Prostate gland (tissue), 2 donors: ENCODE measurements around the gene DRAM1. TPM values are rescaled to one million over a fixed set of nuclear protein-coding genes. Genes with fewer than 3 reads are reported as not detected.

Source experiments
- DNase-seq: peaks from one replicate; pipeline ENCODE4 v3.0.0-alpha.2; 2019; ENCODE audit warnings: low spot score
- H3K27ac ChIP-seq, 2 donors: fragments of 200-600 bp; sonication (generic); 2 replicates each; pipeline ENCODE4 v1.5.1; 2017 to 2019
- H3K27me3 ChIP-seq: fragments of 200-600 bp; sonication (generic); replicated peaks from 2 replicates; pipeline ENCODE4 v1.5.1; 2019; ENCODE audit not compliant: insufficient read depth
- H3K36me3 ChIP-seq, 2 donors: fragments of 200-600 bp; sonication (generic); 1 replicate in 1 of 2; 2 replicates in 1 of 2; pipeline versions ENCODE4 v1.5.1 to v1.8.1; 2017 to 2019
- H3K4me1 ChIP-seq: fragments of 200-600 bp; sonication (generic); replicated peaks from 2 replicates; pipeline ENCODE4 v1.5.1; 2019
- H3K4me3 ChIP-seq, 2 donors: fragments of 200-600 bp; sonication (generic); 2 replicates each; pipeline ENCODE4 v1.5.1; 2017 to 2019
- H3K9me3 ChIP-seq: fragments of 200-600 bp; sonication (generic); 2 replicates; pipeline ENCODE4 v1.5.1; 2017
- CTCF ChIP-seq, 4 experiments: fragments of 200-600 bp in 2 of 4; fragments of 450-650 bp in 2 of 4; sonication (generic) in 2 of 4; IDR thresholded peaks; 1 replicate in 3 of 4; 2 replicates in 1 of 4; pipeline ENCODE4 v1.5.1; 2016 to 2019; ENCODE audit warnings: antibody characterized with exemption in 4 of 4, mild to moderate bottlenecking in 2 of 4, moderate library complexity in 2 of 4
- POLR2A ChIP-seq: fragments of 450-650 bp; IDR thresholded peaks from one replicate; pipeline ENCODE4 v1.6.1; 2016; ENCODE audit warnings: antibody characterized with exemption, mild to moderate bottlenecking
- POLR2AphosphoS5 ChIP-seq: sonication (generic); formaldehyde crosslinking; IDR thresholded peaks from one replicate; pipeline ENCODE4 v1.6.1; 2017; ENCODE audit warnings: antibody characterized with exemption
- WGBS: methylation state at CpG from one replicate; pipeline ENCODE4 v1.1.5; 2018; 5-methylcytosine and 5-hydroxymethylcytosine counted together
- intact Hi-C: fragments of 100-400 bp; cut with DNase I; formaldehyde crosslinking; loops from one replicate; pipeline ENCODE4 v1.14.2; 2022
- total RNA-seq, 2 donors: library from RNA; depleted of rRNA; stranded (reverse); fragments of >200 nt; gene quantifications; one replicate each; pipeline ENCODE4 v1.1.0, GENCODE V29; 2016

The DRAM1 gene
- total RNA-seq, 2 donors from 2014 or later, result 12.8 to 13.1 TPM

GRCh38 chr12:101919447-101919846 is 42.1 kb downstream of the DRAM1 start:
- WGBS, result 41% methylated on average over 3 of the region's 3 CpGs
- Histone ChIP-seq H3K36me3 (no peaks in the 10 kb centered on the region), H3K27me3 (no peaks in the 10 kb centered on the region), H3K4me3 (no peak overlapping the region), H3K27ac (no peak overlapping the region), H3K4me1 (no peaks in the 10 kb centered on the region), H3K9me3 (no peaks in the 10 kb centered on the region)
- TF ChIP-seq POLR2A (no peak), POLR2AphosphoS5 (no peak), CTCF (IDR thresholded peaks at IDR 0.05) (no peak)
- no peak for DNase-seq
- intact Hi-C loops, result no loop called here

- H3K27ac ChIP-seq, result no peak overlapping the region
- no peaks in the 10 kb centered on the region for H3K36me3 ChIP-seq
- no peak for DNase-seq
- intact Hi-C loops, result no loop called here
- no peaks in the 10 kb centered on the region for H3K9me3 ChIP-seq
- TF ChIP-seq POLR2AphosphoS5 (no peak), CTCF (IDR thresholded peaks at IDR 0.05) (no peak)
- H3K4me1 ChIP-seq, result no peaks in the 10 kb centered on the region
- no peak overlapping the region for H3K4me3 ChIP-seq
- no peaks in the 10 kb centered on the region for H3K27me3 ChIP-seq
- 97% methylated on average over 2 of the region's 2 CpGs for WGBS
Measured at GRCh38 chr12:101920906-101921305, 43.5 kb downstream of the DRAM1 start.

GRCh38 chr12:101923045-101923718 is 45.8 kb downstream of the DRAM1 start:
- Histone ChIP-seq H3K4me1 (no peaks in the 10 kb centered on the region), H3K27ac (no peak overlapping the region), H3K4me3 (no peak overlapping the region), H3K36me3 (no peaks in the 10 kb centered on the region), H3K9me3 (no peaks in the 10 kb centered on the region), H3K27me3 (no peaks in the 10 kb centered on the region)
- no peak for TF ChIP-seq POLR2A
- no peak for TF ChIP-seq CTCF (IDR thresholded peaks at IDR 0.05)
- no peak for TF ChIP-seq POLR2AphosphoS5
- intact Hi-C loops, result no loop called here
- DNase-seq, result no peak
- 95% methylated on average over 8 of the region's 8 CpGs for WGBS

- intact Hi-C loops, result no loop called here
- 98% methylated on average over 3 of the region's 3 CpGs for WGBS
- no peak overlapping the region for H3K27ac ChIP-seq
- no peak overlapping the region for H3K4me3 ChIP-seq
- no peaks in the 10 kb centered on the region for H3K4me1 ChIP-seq
- no peak for DNase-seq
- H3K27me3 ChIP-seq, result no peaks in the 10 kb centered on the region
- no peaks in the 10 kb centered on the region for H3K9me3 ChIP-seq
- no peaks in the 10 kb centered on the region for H3K36me3 ChIP-seq
- TF ChIP-seq POLR2AphosphoS5 (no peak), POLR2A (no peak), CTCF (IDR thresholded peaks at IDR 0.05) (no peak)
Measured at GRCh38 chr12:101924618-101925017, 47.2 kb downstream of the DRAM1 start.

- Histone ChIP-seq H3K36me3 (no peaks in the 10 kb centered on the region), H3K4me3 (no peak overlapping the region), H3K4me1 (no peaks in the 10 kb centered on the region), H3K9me3 (no peaks in the 10 kb centered on the region), H3K27ac (no peak overlapping the region), H3K27me3 (no peaks in the 10 kb centered on the region)
- no peak for TF ChIP-seq POLR2A
- no peak for TF ChIP-seq POLR2AphosphoS5
- TF ChIP-seq CTCF (IDR thresholded peaks at IDR 0.05), result no peak
- no peak for DNase-seq
- intact Hi-C loops, result no loop called here
- WGBS, result 70% methylated on average over 4 of the region's 4 CpGs
Measured at GRCh38 chr12:101925361-101925760, 48.0 kb downstream of the DRAM1 start.
